ENCODE measurements around the gene FLT4. TPM values are rescaled to one million over a fixed set of nuclear protein-coding genes. Genes with fewer than 3 reads are reported as not detected.

Gene FLT4
- polyA plus RNA-seq, 2 of the 4 experiments (the other 2 are of a cell fraction), result 2.0 to 2.6 TPM

- no peak for DNase-seq (ENCODE audit: low read depth in 1 of 2, low spot score in 1 of 2)
- no peak for TF ChIP-seq RARB (CRISPR knock-in tag; IDR thresholded peaks at IDR 0.05)
- TF ChIP-seq FOSL2 (IDR thresholded peaks at IDR 0.05), result no peak
- no peak for TF ChIP-seq FOSL2 (CRISPR knock-in tag; IDR thresholded peaks at IDR 0.05)
- no peak for TF ChIP-seq PBX3 (IDR thresholded peaks at IDR 0.05)
- no peak for TF ChIP-seq HOXB13 (CRISPR knock-in tag; IDR thresholded peaks at IDR 0.05; ENCODE audit: low read depth)
- no peak for TF ChIP-seq SREBF2 (IDR thresholded peaks at IDR 0.05)
- no peak for TF ChIP-seq BHLHE40 (IDR thresholded peaks at IDR 0.05; ENCODE audit: low read depth, low read length)
- no peak for TF ChIP-seq ZSCAN20 (CRISPR knock-in tag; IDR thresholded peaks at IDR 0.05)
- no peak overlapping the region for H3K4me2 ChIP-seq
- H3K4me1 ChIP-seq, result no peaks in the 10 kb centered on the region
- WGBS (ENCODE audit: missing lambda C conversion rate), result 96% methylated on average over 3 of the region's 3 CpGs
- FAIRE-seq, result no peak
- H3K9me3 ChIP-seq, result no peaks in the 10 kb centered on the region
- no peak overlapping the region for H3K4me3 ChIP-seq
- H3K27ac ChIP-seq, result no peak overlapping the region
- ChIA-PET CTCF (no interaction called here), POLR2A (no interaction called here)
- no peak for ATAC-seq
Observed at GRCh38 chr5:180563994-180564393, 85.4 kb downstream of the FLT4 start.

DNA sequence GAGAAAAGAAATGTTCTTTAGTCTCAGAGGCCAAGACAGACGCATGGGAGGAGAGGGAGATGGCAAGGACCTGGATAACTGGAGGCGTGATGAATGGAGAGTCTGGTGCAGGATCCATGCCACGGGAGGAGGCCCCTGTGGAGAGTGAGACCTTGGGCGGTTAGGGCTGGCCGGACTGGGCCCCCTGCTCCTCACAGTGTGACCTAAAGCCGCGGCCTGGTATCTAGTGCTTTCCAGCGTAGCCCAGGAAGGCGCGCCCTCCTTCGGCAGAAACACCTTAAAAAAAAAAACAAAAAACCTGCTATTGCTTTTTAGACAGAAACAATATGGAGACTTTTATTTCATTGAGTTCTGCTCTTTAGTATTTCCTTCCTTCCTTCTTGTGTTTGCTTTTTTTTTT, 91.2 kb downstream of the FLT4 start:
- CTCF ChIA-PET, result interaction anchor here (0.6 to 1.4 kb wide), 4 partner anchors 9 to 234 kb away, joined by 3 to 4 read pairs (median 3); no protein-coding TSS in a partner anchor
- ATAC-seq, result no peak

More for the DNA sequence above, 91.2 kb downstream of the FLT4 start:
- POLR2A ChIA-PET, result no interaction called here
- Histone ChIP-seq H3K4me2 (no peak overlapping the region), H3K9me3 (no peaks in the 10 kb centered on the region), H3K27ac (peak overlapping the region in 1 of 2 experiments; percentile 36; a peak in 1 of 6 replicates), H3K4me1 (peaks cover 36% of the 10 kb centered on the region), H3K4me3 (no peak overlapping the region)
- FAIRE-seq, result no peak
- DNase-seq (ENCODE audit: low read depth in 1 of 2, low spot score in 1 of 2), result no peak
- TF ChIP-seq EHMT2 (IDR thresholded peaks at IDR 0.05; ENCODE audit: low read depth), result no peak
- TF ChIP-seq SREBF2 (IDR thresholded peaks at IDR 0.05), result no peak
- TF ChIP-seq HOXB5 (CRISPR knock-in tag; IDR thresholded peaks at IDR 0.05), result no peak
- no peak for TF ChIP-seq FOSB (CRISPR knock-in tag; IDR thresholded peaks at IDR 0.05)
- TF ChIP-seq EP300 (IDR thresholded peaks at IDR 0.05), result no peak
- TF ChIP-seq ATOH8 (CRISPR knock-in tag; IDR thresholded peaks at IDR 0.05; ENCODE audit: low read depth), result no peak
- no peak for TF ChIP-seq SMC3 (IDR thresholded peaks at IDR 0.05)
- TF ChIP-seq NFE2L2 (conservative IDR thresholded peaks at IDR 0.05; ENCODE audit: low read length), result no peak
- TF ChIP-seq ESRRA (IDR thresholded peaks at IDR 0.05; ENCODE audit: borderline replicate concordance, low read length), result no peak
- TF ChIP-seq ZNF302 (CRISPR knock-in tag; IDR thresholded peaks at IDR 0.05), result no peak
- no peak for TF ChIP-seq BCL3 (IDR thresholded peaks at IDR 0.05)
- no peak for TF ChIP-seq MYC (IDR thresholded peaks at IDR 0.05; ENCODE audit: borderline replicate concordance, low read length)
- TF ChIP-seq, protein P1, sequence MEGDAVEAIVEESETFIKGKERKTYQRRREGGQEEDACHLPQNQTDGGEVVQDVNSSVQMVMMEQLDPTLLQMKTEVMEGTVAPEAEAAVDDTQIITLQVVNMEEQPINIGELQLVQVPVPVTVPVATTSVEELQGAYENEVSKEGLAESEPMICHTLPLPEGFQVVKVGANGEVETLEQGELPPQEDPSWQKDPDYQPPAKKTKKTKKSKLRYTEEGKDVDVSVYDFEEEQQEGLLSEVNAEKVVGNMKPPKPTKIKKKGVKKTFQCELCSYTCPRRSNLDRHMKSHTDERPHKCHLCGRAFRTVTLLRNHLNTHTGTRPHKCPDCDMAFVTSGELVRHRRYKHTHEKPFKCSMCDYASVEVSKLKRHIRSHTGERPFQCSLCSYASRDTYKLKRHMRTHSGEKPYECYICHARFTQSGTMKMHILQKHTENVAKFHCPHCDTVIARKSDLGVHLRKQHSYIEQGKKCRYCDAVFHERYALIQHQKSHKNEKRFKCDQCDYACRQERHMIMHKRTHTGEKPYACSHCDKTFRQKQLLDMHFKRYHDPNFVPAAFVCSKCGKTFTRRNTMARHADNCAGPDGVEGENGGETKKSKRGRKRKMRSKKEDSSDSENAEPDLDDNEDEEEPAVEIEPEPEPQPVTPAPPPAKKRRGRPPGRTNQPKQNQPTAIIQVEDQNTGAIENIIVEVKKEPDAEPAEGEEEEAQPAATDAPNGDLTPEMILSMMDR (IDR thresholded peaks at IDR 0.05), result no peak
- WGBS (ENCODE audit: missing lambda C conversion rate), result 95% methylated on average over 11 of the region's 11 CpGs

All from A549 (cell line).